ENCODE measurements around the gene DNAJC6.

- TF ChIP-seq CTCF (conservative IDR thresholded peaks at IDR 0.05): no peak
- TF ChIP-seq ZFX (IDR thresholded peaks at IDR 0.05): no peak
These were observed 25.1 kb upstream of the DNAJC6 start for GRCh38 chr1:65284229-65284628.
